ENCODE measurements around the gene MYO15A.
A peak's percentile ranks its signal among the peaks of the same experiment; 100 is the strongest.

Gene MYO15A

DNA sequence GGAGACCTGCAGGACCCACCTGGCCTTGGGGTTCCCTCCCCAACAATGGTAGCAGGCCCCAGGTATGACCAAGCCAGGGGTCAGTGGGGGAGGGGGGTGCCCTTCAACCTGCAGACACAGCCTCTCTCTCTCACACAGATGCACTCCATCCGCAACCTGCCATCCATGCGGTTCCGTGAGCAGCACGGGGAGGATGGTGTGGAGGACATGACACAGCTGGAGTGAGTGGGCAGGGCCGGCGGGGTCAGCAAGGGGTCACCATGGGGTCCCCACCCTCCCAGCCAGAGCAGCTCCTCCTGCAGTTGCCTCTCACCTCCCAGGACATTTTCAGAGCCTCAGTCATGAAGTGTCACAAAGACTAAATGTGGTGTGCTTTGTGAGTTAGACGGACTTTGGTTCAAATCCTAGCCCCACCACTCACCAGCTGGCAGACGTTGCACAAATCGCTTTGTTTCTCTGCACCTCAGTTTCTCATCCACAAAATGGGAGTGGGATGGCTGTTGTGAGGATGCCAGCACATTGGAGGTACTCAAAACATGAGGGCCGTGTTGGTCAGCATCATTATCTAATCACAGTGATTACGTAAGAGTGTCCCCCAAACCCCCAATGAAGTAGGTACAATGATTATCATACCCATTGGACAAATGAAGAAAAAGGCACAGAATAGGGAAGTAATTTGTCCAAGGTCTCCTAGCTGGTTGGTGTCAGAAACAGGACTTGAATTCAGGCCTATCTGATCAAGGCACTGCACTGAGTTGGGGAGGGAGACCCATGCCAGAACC lies 16.0 kb downstream of the MYO15A start (continued):
- TF ChIP-seq, protein P1, sequence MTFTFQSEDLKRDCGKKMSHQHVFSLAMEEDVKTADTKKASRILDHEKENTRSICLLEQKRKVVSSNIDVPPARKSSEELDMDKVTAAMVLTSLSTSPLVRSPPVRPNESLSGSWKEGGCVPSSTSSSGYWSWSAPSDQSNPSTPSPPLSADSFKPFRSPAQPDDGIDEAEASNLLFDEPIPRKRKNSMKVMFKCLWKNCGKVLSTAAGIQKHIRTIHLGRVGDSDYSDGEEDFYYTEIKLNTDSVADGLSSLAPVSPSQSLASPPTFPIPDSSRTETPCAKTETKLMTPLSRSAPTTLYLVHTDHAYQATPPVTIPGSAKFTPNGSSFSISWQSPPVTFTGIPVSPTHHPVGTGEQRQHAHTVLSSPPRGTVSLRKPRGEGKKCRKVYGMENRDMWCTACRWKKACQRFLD (tag by site-specific recombination; IDR thresholded peaks at IDR 0.05), result no peak
- TF ChIP-seq KLF16 (tag by site-specific recombination; IDR thresholded peaks at IDR 0.05), result no peak
- TF ChIP-seq ZNF335 (tag by site-specific recombination; conservative IDR thresholded peaks at IDR 0.05), result no peak
- TF ChIP-seq SP2 (tag by site-specific recombination; IDR thresholded peaks at IDR 0.05), result no peak
- TF ChIP-seq, protein P2, sequence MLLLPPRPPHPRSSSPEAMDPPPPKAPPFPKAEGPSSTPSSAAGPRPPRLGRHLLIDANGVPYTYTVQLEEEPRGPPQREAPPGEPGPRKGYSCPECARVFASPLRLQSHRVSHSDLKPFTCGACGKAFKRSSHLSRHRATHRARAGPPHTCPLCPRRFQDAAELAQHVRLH (tag by site-specific recombination; IDR thresholded peaks at IDR 0.05), result no peak
- TF ChIP-seq, protein P3, sequence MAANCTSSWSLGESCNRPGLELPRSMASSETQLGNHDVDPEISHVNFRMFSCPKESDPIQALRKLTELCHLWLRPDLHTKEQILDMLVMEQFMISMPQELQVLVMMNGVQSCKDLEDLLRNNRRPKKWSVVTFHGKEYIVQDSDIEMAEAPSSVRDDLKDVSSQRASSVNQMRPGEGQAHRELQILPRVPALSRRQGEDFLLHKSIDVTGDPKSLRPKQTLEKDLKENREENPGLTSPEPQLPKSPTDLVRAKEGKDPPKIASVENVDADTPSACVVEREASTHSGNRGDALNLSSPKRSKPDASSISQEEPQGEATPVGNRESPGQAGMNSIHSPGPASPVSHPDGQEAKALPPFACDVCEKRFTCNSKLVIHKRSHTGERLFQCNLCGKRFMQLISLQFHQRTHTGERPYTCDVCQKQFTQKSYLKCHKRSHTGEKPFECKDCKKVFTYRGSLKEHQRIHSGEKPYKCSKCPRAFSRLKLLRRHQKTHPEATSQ (tag by site-specific recombination; IDR thresholded peaks at IDR 0.05), result no peak
- TF ChIP-seq ZNF747 (tag by site-specific recombination; IDR thresholded peaks at IDR 0.05), result no peak
- TF ChIP-seq ZNF830 (tag by site-specific recombination; IDR thresholded peaks at IDR 0.05; ENCODE audit: low read depth), result no peak

DNA sequence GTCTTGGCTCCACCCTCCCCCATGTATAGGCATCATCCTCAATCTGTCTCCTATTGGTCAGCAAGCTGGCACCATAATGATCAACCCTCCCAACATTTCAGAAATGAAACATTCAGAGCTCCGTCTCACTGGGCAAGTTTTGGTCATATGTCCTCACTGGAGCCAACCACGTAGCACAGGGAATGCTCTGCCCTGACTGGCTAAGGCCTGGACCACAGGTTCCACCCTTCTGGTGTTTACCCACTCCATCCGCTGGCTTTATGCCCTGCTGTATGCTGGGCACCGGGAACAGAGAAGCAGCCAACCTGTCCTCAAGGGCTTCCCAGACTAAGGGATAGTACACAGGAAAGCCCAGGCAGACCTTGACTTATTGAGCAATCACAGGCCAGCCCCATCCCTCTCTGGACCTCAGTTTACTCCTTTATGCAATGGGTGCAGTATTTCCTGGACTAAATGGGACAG lies 20.5 kb downstream of the MYO15A start:
- ChIA-PET POLR2A (no interaction called here), CTCF (interaction anchor here (0.7 to 1.8 kb wide), 2 partner anchors 30 to 35 kb away, joined by 3 to 5 read pairs; no protein-coding TSS in a partner anchor)
- H3K4me1 ChIP-seq (ENCODE audit: control insufficient read depth, insufficient read depth, low read length), result no peaks in the 10 kb centered on the region
- TF ChIP-seq ZBTB20 (tag by site-specific recombination; IDR thresholded peaks at IDR 0.05), result peak; percentile 11; the same call in 1 of the 2 replicates
- TF ChIP-seq ZBTB21 (tag by site-specific recombination; IDR thresholded peaks at IDR 0.05), result no peak
- no peak for TF ChIP-seq ZNF23 (tag by site-specific recombination; IDR thresholded peaks at IDR 0.05; ENCODE audit: borderline replicate concordance)
- no peak for TF ChIP-seq ZNF654 (tag by site-specific recombination; IDR thresholded peaks at IDR 0.05; ENCODE audit: low read depth)
- no peak for TF ChIP-seq ZNF529 (tag by site-specific recombination; IDR thresholded peaks at IDR 0.05; ENCODE audit: insufficient replicate concordance)
- no peak for TF ChIP-seq REPIN1 (tag by site-specific recombination; IDR thresholded peaks at IDR 0.05; ENCODE audit: low read depth)
- no peak for TF ChIP-seq ZNF777 (tag by site-specific recombination; IDR thresholded peaks at IDR 0.05; ENCODE audit: borderline replicate concordance)
- no peak for TF ChIP-seq ZNF132 (tag by site-specific recombination; IDR thresholded peaks at IDR 0.05; ENCODE audit: borderline replicate concordance)
- no peak for TF ChIP-seq ZNF610 (tag by site-specific recombination; IDR thresholded peaks at IDR 0.05; ENCODE audit: borderline replicate concordance)
- TF ChIP-seq ZBTB17 (tag by site-specific recombination; IDR thresholded peaks at IDR 0.05), result no peak
- TF ChIP-seq ZNF211 (tag by site-specific recombination; IDR thresholded peaks at IDR 0.05; ENCODE audit: low read depth), result no peak
- no peak for TF ChIP-seq ZNF184 (tag by site-specific recombination; IDR thresholded peaks at IDR 0.05)
- TF ChIP-seq, protein P4, sequence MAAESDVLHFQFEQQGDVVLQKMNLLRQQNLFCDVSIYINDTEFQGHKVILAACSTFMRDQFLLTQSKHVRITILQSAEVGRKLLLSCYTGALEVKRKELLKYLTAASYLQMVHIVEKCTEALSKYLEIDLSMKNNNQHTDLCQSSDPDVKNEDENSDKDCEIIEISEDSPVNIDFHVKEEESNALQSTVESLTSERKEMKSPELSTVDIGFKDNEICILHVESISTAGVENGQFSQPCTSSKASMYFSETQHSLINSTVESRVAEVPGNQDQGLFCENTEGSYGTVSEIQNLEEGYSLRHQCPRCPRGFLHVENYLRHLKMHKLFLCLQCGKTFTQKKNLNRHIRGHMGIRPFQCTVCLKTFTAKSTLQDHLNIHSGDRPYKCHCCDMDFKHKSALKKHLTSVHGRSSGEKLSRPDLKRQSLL (tag by site-specific recombination; IDR thresholded peaks at IDR 0.05), result no peak
- no peak for TF ChIP-seq ZNF416 (tag by site-specific recombination; IDR thresholded peaks at IDR 0.05)
- TF ChIP-seq SP2 (tag by site-specific recombination; IDR thresholded peaks at IDR 0.05), result peak; percentile 58
- H3K27ac ChIP-seq (ENCODE audit: extremely low read depth, low read depth, low read length), result no peak overlapping the region
- no peaks in the 10 kb centered on the region for H3K36me3 ChIP-seq (ENCODE audit: control insufficient read depth in 2 of 2, insufficient read depth in 1 of 2, low read length in 2 of 2)
- no peak overlapping the region for H3K4me3 ChIP-seq (ENCODE audit: low read depth, low read length)
- H3K9me3 ChIP-seq (ENCODE audit: control insufficient read depth, insufficient read depth, low read depth, low read length), result no peaks in the 10 kb centered on the region

Measured in HEK293 (cell line).